Brain microvascular endothelial cell (primary cell): ENCODE data around the gene CCL15.

ENCODE experiments used
- DNase-seq: peaks from one replicate; pipeline ENCODE4 v3.0.0-alpha.2; 2020
- H3K27ac ChIP-seq: fragments of 250-450 bp; sonication (Bioruptor Pico); 2 replicates; pipeline ENCODE4 v1.5.1; 2020; ENCODE audit warnings: mild to moderate bottlenecking, moderate library complexity
- H3K27me3 ChIP-seq: fragments of 250-450 bp; sonication (Bioruptor Pico); replicated peaks from 2 replicates; pipeline ENCODE4 v1.5.1; 2020; ENCODE audit warnings: mild to moderate bottlenecking
- H3K36me3 ChIP-seq: fragments of 250-450 bp; sonication (Bioruptor Pico); replicated peaks from 2 replicates; pipeline ENCODE4 v1.5.1; 2020; ENCODE audit warnings: mild to moderate bottlenecking
- H3K4me3 ChIP-seq: 2 replicates; pipeline ENCODE4 v1.5.1; 2011; ENCODE audit warnings: low read depth, mild to moderate bottlenecking, control low read depth, low read length, moderate library complexity
- in situ Hi-C: cut with HindIII; loops from 2 replicates; pipeline ENCODE4 v1.10.0; 2017; ENCODE audit warnings: low sequenced_read_pairs, low pct_ligation_motif_present
- TF ChIP-seq, protein P1 (sequence below): IDR thresholded peaks from 2 replicates; pipeline ENCODE4 v1.5.1; 2011; ENCODE audit warnings: low read depth, mild to moderate bottlenecking, moderate library complexity, low read length, control low read depth, inconsistent platforms; ENCODE audit errors: missing control alignments

The CCL15 gene

GRCh38 chr17:35972066-35972465 is 29.3 kb downstream of the CCL15 start:
- Histone ChIP-seq H3K4me3 (no peak overlapping the region), H3K27ac (no peak overlapping the region), H3K27me3 (no peaks in the 10 kb centered on the region), H3K36me3 (no peaks in the 10 kb centered on the region)
- in situ Hi-C loops = no loop called here
- TF ChIP-seq, protein P1, sequence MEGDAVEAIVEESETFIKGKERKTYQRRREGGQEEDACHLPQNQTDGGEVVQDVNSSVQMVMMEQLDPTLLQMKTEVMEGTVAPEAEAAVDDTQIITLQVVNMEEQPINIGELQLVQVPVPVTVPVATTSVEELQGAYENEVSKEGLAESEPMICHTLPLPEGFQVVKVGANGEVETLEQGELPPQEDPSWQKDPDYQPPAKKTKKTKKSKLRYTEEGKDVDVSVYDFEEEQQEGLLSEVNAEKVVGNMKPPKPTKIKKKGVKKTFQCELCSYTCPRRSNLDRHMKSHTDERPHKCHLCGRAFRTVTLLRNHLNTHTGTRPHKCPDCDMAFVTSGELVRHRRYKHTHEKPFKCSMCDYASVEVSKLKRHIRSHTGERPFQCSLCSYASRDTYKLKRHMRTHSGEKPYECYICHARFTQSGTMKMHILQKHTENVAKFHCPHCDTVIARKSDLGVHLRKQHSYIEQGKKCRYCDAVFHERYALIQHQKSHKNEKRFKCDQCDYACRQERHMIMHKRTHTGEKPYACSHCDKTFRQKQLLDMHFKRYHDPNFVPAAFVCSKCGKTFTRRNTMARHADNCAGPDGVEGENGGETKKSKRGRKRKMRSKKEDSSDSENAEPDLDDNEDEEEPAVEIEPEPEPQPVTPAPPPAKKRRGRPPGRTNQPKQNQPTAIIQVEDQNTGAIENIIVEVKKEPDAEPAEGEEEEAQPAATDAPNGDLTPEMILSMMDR = no peak
- no peak for DNase-seq

GRCh38 chr17:35969558-35970380 is 31.6 kb downstream of the CCL15 start:
- Histone ChIP-seq H3K27ac (no peak overlapping the region), H3K27me3 (no peaks in the 10 kb centered on the region), H3K4me3 (no peak overlapping the region), H3K36me3 (no peaks in the 10 kb centered on the region)
- TF ChIP-seq, protein P1 = peak; percentile 82
- in situ Hi-C loops = no loop called here
- peak; percentile 79 for DNase-seq

GRCh38 chr17:35968520-35969054 is 32.8 kb downstream of the CCL15 start:
- DNase-seq = no peak
- Histone ChIP-seq H3K4me3 (no peak overlapping the region), H3K27ac (no peak overlapping the region), H3K36me3 (no peaks in the 10 kb centered on the region), H3K27me3 (no peaks in the 10 kb centered on the region)
- in situ Hi-C loops = no loop called here
- TF ChIP-seq, protein P1 = no peak

GRCh38 chr17:35965272-35965671 is 36.1 kb downstream of the CCL15 start:
- Histone ChIP-seq H3K27me3 (no peaks in the 10 kb centered on the region), H3K36me3 (no peaks in the 10 kb centered on the region), H3K4me3 (no peak overlapping the region), H3K27ac (no peak overlapping the region)
- no peak for DNase-seq
- TF ChIP-seq, protein P1 = no peak
- in situ Hi-C loops = no loop called here

DNA sequence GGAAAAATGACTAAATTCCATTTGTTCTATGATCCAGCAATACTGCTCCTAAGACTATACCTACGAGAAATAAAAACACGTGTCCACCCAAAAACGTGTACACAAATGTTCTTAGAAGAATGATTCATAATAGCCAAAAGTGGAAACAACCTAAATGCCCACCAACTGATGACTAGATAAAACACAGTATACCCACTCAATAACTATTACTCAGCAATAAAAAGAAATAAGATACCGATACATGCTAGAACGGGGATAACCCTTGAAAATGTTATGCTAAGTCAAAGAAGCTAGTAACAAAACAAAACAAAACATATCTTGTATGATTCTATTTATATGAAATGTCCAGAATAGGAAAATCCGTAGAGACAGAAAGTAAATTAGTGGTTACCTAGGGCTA is 37.7 kb downstream of the CCL15 start:
- DNase-seq = no peak
- TF ChIP-seq, protein P1 = no peak
- no peaks in the 10 kb centered on the region for H3K36me3 ChIP-seq
- H3K27me3 ChIP-seq = no peaks in the 10 kb centered on the region
- in situ Hi-C loops = no loop called here
- no peak overlapping the region for H3K27ac ChIP-seq
- H3K4me3 ChIP-seq = no peak overlapping the region
